Osteoblast (primary cell): ENCODE measurements around the gene SEC61A1. TPM values are rescaled to one million over a fixed set of nuclear protein-coding genes. Genes with fewer than 3 reads are reported as not detected.

Source experiments
- DNase-seq: peaks from one replicate; pipeline ENCODE4 v3.0.0; 2011; ENCODE audit warnings: low spot score, mixed read lengths; ENCODE audit not compliant: insufficient read length; ENCODE audit errors: missing footprints
- H2AFZ ChIP-seq: 2 replicates; pipeline ENCODE4 v1.6.0; 2011; ENCODE audit warnings: mild to moderate bottlenecking, low read length
- H3K27ac ChIP-seq: 2 replicates; pipeline ENCODE4 v1.5.1; 2011; ENCODE audit warnings: mild to moderate bottlenecking, low read depth, low read length, moderate library complexity
- H3K27me3 ChIP-seq: 2 replicates; pipeline ENCODE4 v1.6.0; 2012; ENCODE audit warnings: mild to moderate bottlenecking, control low read depth, inconsistent platforms, low read length, moderate library complexity; ENCODE audit not compliant: insufficient read depth
- H3K36me3 ChIP-seq: 2 replicates; pipeline ENCODE4 v1.5.1; 2011; ENCODE audit warnings: mild to moderate bottlenecking, low read length, control low read depth, moderate library complexity; ENCODE audit not compliant: insufficient read depth
- H3K4me1 ChIP-seq: 2 replicates; pipeline ENCODE4 v1.5.1; 2011; ENCODE audit warnings: mild to moderate bottlenecking, low read length, control low read depth, moderate library complexity; ENCODE audit not compliant: insufficient read depth
- H3K4me2 ChIP-seq: 2 replicates; pipeline ENCODE4 v1.6.0; 2011; ENCODE audit warnings: mild to moderate bottlenecking, low read length; ENCODE audit not compliant: insufficient read depth
- H3K4me3 ChIP-seq: fragments of 200-600 bp; sonication (generic); 3 replicates; pipeline ENCODE4 v1.5.1; 2012; ENCODE audit warnings: mild to moderate bottlenecking, low read length, inconsistent platforms; ENCODE audit not compliant: insufficient read depth
- H3K79me2 ChIP-seq: 2 replicates; pipeline ENCODE4 v1.6.0; 2012; ENCODE audit warnings: mild to moderate bottlenecking, low read length, control low read depth, inconsistent platforms; ENCODE audit not compliant: insufficient read depth
- H3K9me3 ChIP-seq: 2 replicates; pipeline ENCODE4 v1.5.1; 2011; ENCODE audit warnings: low read depth, low read length, control low read depth
- H4K20me1 ChIP-seq: 2 replicates; pipeline ENCODE4 v1.6.0; 2012; ENCODE audit warnings: mild to moderate bottlenecking, low read length, control low read depth; ENCODE audit not compliant: insufficient read depth
- total RNA-seq: library from RNA; depleted of rRNA; stranded (reverse); fragments of >200 nt; gene quantifications from 2 replicates; pipeline ENCODE4 v1.2.3, GENCODE V29; 2012
- TF ChIP-seq, protein P1 (sequence below): IDR thresholded peaks from 2 replicates; pipeline ENCODE4 v1.5.1; 2011; ENCODE audit warnings: mild to moderate bottlenecking, low read depth, low read length, moderate library complexity; ENCODE audit errors: extremely low read depth

Gene SEC61A1
- total RNA-seq, 1 donor, result 355 TPM

DNA sequence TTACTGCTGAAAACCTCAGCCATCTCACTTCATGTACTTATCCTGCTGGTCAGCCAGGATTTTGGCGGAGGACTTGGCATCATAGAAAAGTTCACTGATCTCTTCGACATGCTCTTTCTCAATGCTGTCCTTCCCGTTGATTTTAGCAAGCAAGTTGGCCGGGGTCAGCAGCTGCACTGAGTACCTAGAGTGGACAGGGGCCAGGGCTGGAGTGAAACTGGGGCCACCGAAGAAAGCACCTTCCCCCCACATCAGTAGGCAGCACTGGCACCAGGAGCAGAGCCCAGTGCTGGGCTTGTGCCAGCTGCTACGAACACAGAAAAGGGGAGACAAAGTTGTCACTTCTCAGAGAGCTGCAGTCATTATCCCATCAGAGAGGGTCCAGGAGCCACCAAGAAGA lies 29.0 kb downstream of the SEC61A1 start:
- Histone ChIP-seq H2AFZ (no peak overlapping the region), H3K4me2 (no peak overlapping the region), H3K36me3 (peaks cover 25% of the 10 kb centered on the region), H4K20me1 (peaks cover 27% of the 10 kb centered on the region), H3K27me3 (no peaks in the 10 kb centered on the region), H3K9me3 (no peaks in the 10 kb centered on the region), H3K4me1 (peaks cover 28% of the 10 kb centered on the region), H3K4me3 (no peak overlapping the region), H3K27ac (peak overlapping the region; percentile 66), H3K79me2 (no peaks in the 10 kb centered on the region)
- peak; percentile 31 for DNase-seq
- TF ChIP-seq, protein P1, sequence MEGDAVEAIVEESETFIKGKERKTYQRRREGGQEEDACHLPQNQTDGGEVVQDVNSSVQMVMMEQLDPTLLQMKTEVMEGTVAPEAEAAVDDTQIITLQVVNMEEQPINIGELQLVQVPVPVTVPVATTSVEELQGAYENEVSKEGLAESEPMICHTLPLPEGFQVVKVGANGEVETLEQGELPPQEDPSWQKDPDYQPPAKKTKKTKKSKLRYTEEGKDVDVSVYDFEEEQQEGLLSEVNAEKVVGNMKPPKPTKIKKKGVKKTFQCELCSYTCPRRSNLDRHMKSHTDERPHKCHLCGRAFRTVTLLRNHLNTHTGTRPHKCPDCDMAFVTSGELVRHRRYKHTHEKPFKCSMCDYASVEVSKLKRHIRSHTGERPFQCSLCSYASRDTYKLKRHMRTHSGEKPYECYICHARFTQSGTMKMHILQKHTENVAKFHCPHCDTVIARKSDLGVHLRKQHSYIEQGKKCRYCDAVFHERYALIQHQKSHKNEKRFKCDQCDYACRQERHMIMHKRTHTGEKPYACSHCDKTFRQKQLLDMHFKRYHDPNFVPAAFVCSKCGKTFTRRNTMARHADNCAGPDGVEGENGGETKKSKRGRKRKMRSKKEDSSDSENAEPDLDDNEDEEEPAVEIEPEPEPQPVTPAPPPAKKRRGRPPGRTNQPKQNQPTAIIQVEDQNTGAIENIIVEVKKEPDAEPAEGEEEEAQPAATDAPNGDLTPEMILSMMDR, result no peak

DNA sequence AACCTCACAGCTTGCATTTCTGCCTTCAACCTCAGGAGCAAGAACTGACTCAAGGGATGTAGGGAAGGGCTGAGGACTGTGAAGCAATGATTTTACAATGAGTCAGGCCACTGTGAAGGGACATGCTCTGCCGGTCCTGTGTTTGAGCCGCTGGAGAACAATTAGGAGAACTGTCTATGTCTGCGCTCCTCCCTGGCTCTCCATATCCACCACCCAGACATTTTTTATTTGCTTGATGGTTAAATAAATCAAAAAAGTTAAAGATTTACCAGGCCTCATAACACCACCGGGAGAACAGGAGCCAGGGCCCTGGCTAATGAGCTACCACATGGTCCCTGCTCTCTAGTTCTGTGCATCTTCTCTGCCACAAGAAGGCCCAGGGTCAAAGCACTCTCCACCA lies 29.6 kb downstream of the SEC61A1 start:
- Histone ChIP-seq H3K4me2 (no peak overlapping the region), H3K79me2 (no peaks in the 10 kb centered on the region), H2AFZ (no peak overlapping the region), H3K36me3 (peaks cover 25% of the 10 kb centered on the region), H3K4me1 (peaks cover 28% of the 10 kb centered on the region), H3K4me3 (no peak overlapping the region), H3K27me3 (no peaks in the 10 kb centered on the region), H3K27ac (no peak overlapping the region), H3K9me3 (no peaks in the 10 kb centered on the region), H4K20me1 (peaks cover 27% of the 10 kb centered on the region)
- peak; percentile 97 for DNase-seq
- TF ChIP-seq, protein P1, result peak; percentile 5

DNA sequence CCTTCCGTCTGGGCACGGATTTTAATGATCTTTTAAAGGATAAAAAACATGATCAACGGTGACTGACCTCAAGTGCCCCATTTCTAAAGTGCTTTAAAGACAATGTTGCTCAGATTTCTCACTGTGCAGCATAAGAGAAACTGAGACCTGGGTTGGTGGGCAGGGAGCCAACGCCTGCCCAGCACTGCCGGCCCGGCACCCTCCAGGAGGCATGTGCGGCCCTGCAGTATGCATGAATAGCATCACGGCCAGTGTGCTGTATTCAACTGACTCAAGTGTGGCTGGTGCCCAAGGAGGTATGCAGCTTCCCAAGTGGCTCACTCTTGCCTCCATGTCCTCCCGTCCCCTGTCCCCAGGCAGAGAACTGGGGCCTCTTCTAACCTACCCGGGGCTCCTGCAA lies 30.3 kb downstream of the SEC61A1 start:
- TF ChIP-seq, protein P1, result no peak
- no peaks in the 10 kb centered on the region for H3K9me3 ChIP-seq
- H3K4me3 ChIP-seq, result no peak overlapping the region
- H3K4me2 ChIP-seq, result no peak overlapping the region
- no peaks in the 10 kb centered on the region for H3K79me2 ChIP-seq
- H4K20me1 ChIP-seq, result peaks cover 23% of the 10 kb centered on the region
- H3K4me1 ChIP-seq, result peaks cover 28% of the 10 kb centered on the region
- H3K27ac ChIP-seq, result no peak overlapping the region
- peaks cover 30% of the 10 kb centered on the region for H3K36me3 ChIP-seq
- H2AFZ ChIP-seq, result no peak overlapping the region
- DNase-seq, result peak; percentile 15
- no peaks in the 10 kb centered on the region for H3K27me3 ChIP-seq

DNA sequence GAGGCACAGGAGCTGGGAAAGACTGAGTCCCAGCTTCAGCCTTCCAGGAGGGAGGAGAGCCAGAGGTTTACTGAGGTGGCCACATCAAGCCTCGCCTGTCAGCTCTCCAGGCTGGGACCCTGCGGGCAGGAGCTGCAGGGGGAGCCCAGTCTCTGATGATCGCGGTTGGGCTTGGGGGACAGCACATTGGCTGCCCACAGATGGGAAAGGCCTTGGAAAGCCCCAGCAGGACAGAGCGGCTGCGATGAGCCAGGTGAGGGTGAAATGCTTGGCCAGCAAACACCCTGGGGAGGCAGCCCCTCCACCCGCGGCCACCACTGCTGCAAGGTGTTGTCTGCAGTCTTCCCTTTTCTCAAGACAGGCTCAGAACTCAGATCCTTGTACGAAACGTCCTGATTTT lies 31.2 kb downstream of the SEC61A1 start:
- TF ChIP-seq, protein P1, result no peak
- Histone ChIP-seq H3K9me3 (no peaks in the 10 kb centered on the region), H3K36me3 (peaks cover 31% of the 10 kb centered on the region), H3K4me3 (no peak overlapping the region), H3K27me3 (no peaks in the 10 kb centered on the region), H3K79me2 (no peaks in the 10 kb centered on the region), H3K27ac (no peak overlapping the region), H4K20me1 (peaks cover 16% of the 10 kb centered on the region), H3K4me1 (peaks cover 28% of the 10 kb centered on the region), H3K4me2 (no peak overlapping the region), H2AFZ (no peak overlapping the region)
- peak; percentile 51 for DNase-seq
